HG03558 (cell line): ENCODE measurements around the gene EFNA5.
"Not testable (repeated sequence)": the region's sequence is repeated elsewhere in the genome, so short reads cannot be mapped to it uniquely, and the experiment has no call there.

Experiments used
- ATAC-seq: cut with Tn5 transposase; IDR thresholded peaks from one replicate; pipeline ENCODE4 v1.9.1; 2021; ENCODE audit warnings: moderate number of reproducible peaks; ENCODE audit not compliant: unreplicated experiment; ENCODE audit errors: extremely low read depth

Gene EFNA5

DNA sequence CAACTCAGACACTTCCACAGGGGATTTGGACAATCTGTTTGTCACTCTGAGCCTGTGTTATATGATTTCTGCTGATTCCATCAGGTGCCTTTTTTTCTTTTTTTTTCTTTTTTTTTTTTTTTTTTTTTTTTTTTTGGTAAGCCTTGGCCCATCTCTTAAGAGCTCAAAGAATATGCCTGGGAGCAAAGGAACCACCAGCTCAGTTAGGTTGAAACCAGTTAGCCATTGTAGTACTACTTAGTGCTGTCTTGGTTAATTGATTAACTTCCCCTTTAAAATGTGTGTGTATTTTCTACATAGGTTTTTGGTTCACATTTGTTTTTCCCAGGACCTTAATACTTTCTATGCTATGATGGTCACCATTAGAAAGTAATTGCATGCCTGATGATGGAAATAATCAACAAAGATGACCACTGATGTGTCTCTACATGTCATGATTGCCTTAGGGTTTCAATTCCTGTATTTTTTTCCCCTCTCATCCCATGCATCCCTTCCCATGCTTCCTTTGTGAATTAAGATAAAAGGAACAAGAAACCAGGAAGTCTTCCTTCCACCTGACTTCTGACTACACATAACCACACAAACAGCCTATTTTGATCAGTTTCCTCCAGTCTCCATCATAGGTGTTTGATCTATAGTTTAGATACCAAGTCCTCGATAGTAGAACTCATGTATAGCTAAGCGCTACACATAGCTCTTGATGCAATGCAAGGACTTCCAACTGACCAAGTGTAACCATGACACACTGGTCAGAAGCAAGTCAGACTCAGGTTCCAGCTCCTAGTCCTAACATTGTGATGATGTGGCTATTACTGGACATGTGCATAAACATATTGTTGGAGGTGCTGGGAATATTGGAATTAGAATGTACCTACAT, 306.1 kb downstream of the EFNA5 start:
- ATAC-seq = peak; percentile 35

DNA sequence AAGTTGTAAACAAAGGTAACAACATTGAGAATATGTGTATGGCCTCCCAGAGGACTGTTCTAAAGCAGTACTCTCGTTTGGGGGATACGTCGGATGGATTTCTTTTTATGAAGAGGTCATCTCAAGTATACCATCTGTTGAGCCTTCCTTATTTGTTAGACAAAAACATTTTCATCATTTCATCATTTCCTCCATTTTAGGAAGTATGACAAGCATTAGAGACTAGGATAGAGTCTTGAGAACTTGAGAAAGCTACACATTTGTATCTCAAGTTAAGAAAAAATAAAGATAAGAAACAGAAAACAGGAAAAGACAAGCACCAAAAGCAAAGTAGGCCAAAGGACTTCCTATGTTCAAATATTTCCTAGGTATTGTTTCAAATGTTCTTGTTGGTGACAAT, 307.0 kb downstream of the EFNA5 start:
- no peak for ATAC-seq

DNA sequence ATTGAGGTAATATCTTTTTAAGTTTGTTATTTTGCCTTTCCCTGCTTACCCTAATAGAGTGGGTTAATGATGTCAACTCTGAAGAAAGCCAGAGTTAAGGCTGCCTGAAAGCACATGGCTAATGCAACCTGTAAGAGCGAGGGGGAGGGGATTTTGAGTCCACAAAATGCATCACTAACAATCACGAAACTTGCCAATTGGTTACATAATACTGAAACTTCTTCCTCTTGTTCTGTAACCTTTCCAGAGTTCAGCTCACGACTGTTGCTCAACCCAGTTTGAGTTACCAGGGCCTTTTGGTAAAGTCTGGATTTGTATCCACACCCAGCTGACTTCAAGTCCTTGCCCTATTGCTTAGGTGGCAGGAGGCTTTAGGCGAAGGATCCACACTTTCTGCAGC, 308.8 kb downstream of the EFNA5 start:
- ATAC-seq = no peak

DNA sequence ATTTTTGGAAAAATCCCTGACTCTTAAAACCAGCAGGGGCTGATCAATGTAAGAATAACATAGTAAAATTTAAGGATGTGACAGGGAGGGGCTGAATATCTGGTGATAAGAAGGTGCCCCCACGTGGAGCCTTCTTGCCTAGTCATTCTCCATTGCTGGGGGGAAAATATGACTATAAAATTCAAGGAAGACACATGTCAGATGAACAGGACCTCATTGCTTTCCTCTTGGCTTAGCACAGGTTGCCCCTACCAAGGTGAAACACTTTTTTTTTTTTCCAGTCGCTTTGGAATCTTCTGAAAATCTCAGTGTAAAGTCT, 310.9 kb downstream of the EFNA5 start:
- no peak for ATAC-seq

DNA sequence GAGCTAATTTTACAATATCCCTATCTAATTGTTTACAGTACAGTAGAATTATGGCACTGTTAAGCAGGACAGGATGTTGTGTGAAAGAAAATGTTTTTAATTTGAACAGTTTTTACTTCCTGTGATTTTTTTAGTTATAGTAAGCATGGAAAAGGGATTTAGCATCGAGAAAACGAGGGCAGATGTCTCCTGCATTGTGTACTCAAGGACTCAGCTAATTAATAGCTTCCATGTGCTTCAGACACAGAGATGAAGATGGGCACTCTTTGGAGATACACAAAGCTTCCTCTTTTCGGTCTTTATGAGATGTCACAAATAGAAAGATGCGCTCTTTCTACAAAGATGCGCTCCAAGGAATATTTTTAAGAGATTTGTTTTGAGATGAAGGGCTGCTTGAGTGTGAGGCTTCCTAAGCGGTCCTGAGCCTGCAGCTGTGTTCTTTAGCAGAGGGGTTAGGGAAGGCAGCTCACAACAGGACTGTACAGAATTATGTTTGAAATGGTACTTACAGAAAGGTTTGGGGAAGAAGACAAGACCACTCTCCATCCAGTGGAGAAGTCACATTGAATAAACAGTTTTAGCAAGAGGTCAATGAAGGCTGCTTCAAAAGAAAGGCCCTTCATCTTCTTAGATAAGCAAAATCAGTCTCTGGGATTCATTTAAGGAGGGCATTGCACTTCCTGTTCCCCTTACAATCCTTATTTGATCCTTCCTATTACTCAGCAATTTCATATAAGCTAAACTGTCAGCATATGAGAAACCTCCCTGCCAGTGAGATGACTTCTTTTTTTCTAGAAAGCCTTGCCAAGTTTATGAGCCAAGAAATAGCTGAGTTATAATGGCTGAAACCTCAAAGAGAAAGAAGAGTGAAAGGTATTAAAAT, 311.5 kb downstream of the EFNA5 start:
- ATAC-seq = no peak

DNA sequence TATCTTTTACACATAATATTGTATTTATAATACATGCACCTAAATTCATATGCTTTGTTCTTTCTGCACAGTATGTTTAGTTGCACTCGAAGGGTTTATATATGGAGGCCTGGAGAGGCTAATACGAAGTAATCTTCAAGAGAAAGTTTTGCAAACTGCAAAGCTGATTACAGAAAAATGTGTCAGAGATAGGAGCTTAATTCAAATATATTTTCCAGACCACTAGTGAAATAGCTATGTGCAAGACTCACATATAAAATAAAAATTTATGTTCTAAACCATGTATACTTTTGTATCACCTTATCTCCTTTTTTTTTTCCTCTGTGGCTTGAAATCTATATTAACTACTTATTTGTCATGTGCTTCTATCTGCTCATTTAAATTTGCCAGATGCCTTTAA, 313.8 kb downstream of the EFNA5 start:
- ATAC-seq = no peak

DNA sequence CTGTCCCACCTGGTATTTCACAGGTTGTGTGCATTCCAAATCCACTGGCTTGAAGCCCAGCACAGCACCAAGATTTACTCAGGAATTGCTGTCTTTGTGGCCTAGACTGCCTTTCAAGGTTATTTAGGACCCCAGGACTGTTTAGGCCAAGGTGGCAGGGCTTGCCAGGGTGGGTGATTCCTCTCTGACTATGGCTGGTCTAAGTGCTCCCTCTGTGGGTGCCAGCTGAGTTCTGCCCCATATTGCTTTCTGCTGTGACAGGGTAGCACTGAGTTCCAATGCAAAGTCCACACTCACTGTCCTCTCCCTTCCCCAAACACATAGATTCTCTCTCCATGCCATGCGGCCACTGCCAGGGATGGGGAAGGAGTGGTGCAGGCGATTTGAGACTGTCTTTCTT, 318.2 kb downstream of the EFNA5 start:
- no peak for ATAC-seq

DNA sequence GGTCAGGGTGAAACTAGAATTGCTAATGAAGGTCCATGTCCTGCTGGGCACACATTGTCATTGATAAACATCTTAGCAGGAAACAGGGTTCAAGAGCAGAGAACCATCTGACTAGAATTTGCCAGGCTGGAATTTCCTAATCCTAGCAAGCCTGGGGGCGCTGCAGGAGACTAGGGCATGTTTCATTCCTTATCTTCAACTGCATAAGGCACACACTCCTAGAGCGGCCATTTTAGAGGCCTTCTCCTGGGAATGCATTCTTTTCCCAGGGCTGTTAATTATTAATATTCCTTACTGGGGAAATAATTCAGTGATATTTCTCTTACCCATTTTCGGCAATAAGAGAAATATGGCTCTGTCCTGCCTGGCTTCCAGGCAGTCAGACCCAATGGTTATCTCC, 324.2 kb downstream of the EFNA5 start:
- ATAC-seq = not testable (repeated sequence)

DNA sequence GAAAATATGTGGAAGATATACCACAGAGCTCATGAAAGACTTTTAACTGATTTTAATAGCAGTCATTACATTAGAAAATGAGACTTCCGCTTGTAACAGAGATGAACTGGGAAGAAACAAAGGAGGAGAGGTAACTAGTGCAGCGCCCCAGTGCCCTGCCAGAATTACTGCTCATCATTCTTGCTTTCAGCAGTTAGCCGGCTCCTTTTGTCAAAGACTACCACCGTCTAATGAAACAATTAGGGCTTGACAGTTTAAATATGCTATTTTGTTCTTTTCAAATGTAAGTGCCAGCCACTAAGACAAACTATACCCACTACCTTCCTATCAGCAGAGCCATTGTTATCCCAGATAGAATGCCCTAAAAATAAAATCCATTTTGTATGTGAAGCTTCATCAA, 328.4 kb downstream of the EFNA5 start:
- ATAC-seq = no peak

DNA sequence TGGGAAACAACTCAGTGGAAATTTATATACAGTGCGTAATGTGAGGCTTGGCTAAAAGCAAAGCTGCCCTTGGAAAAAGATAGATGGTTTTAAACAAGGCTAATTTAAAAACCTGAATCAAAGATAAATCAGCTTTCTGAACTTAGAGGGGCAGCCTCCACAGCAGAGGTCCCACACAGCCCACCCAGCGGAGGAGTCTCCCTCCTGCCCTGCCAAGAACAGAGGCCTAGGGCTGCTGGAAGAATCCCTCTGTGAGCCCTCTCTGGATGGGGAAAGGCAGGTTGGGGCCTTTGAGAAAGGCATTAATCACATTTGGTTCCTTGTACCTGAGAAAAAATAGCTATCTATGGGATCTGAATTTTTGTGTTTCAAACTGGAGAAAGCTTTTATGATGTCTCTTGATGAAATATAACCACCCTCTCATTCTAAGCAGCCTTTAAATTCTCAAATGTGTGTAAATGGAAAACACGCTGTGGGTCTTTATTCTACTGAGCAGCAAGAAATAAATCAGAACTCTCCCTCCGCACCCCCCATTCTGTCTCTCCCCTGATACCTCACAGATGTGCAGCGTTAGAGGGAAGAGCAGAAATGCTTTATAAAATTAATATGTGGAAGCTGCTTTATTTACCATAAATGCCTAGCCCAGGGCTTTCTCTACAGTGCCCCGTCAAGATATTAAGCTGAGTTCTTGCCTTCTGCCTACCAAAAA, 329.2 kb downstream of the EFNA5 start:
- ATAC-seq = no peak

DNA sequence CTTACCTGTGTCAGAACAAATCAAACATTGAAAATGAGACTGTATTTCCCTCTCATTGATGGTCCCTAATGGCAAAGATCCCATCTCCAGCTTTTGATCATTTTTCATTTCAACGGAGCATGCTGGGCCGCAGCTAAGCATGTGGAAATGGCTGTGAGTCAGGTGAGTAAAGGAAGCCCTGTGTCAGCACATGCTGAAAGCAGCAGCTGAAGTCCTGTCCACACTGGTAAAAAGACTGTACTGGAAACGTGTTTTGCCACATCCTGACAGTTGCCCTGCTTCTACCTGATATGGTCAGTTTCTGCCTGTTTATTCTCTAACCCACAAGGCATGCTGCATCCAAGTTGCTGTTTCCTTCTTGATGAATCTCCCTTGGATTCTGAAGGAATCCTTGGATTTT, 330.1 kb downstream of the EFNA5 start:
- no peak for ATAC-seq

DNA sequence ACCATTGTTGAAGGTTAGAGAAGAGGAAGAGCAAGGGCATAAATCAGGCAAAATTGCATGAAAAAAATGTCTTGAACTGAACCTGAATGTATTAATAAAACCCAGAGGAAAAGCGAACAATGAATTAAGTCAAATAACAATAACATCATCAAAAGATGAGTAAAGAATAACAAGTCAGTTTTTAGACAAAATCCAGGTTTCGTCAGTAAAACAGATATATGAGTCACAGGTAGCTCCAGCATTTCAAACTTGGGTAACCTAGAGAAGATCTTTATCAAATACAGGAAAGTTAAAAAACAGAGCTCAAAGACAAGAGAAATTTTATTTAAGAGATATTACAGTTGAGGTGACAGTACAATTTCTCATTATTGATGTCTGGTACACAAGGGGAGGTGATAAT, 332.4 kb downstream of the EFNA5 start:
- no peak for ATAC-seq

DNA sequence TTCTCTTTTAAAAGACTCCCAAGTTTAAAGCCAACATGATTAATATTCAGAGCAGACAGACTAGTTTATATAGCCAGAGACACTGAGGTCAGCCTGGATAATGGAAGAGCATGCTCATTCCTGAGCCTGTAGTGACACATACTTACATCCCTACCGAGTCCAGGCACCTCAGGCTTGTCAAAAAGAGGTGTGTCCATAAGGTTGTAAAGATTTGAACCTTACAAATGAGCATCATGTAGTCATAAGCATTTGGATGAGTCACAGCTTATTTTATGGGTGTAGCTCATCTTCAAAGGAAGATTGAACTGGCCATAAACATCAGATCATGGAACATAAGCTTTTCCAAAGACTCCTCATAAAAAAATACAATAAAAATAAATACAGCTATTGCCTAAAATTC, 333.5 kb downstream of the EFNA5 start:
- ATAC-seq = no peak

DNA sequence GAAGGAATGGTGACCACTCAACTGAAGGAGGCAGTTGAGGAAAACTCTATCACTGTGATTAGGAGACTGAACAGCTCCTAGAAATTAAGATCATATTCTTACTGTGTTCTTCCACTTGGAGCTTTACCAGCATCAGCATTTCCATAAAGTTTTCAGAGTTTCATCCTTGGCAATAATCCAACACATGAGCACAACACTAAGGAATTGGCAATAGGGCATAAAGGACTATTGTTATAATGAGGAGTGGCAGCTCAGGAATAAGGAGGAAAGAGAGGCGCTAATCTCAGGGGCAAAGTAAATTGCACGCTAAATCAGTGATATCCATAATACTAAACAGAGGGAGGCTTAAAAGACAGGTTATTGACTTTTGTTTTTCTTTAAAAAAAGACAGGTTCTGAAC, 338.9 kb downstream of the EFNA5 start:
- ATAC-seq = no peak

DNA sequence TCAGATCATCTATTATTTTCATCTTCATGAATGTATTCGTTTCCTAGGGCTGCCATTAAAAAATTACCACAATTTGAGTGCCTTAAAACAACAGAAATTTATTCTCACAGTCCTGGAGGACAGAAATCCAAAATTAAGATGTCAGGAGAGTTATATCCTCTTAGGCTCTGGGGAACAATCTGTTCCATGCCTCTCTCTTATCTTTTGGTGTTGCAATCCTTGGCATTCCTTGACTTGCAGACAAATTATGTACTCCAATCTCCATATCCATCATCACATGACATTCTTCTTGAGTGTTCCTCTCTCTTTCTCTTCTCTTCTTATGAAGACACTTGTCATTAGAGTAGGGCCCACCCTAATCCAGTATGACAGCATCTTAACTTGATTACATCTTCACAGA, 339.4 kb downstream of the EFNA5 start:
- ATAC-seq = no peak

DNA sequence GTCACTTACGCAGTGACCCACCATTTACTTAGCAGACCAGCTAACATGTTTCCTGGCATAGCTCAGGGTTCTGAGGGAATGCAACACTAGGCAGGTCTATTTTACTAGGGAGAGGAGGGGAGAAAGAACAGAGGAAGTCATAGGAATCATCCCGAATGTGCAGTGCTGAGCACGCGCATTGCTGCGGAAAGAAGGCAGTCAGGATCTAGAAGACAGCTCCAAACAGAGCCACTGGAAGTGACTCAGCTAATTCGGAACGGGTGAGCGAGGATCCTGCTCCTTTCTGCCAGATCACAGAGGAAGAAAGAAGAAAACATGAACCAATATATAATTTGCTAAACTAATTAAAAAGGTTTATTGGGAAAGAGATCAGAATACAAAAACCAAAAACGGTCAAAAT, 339.8 kb downstream of the EFNA5 start:
- ATAC-seq = no peak

DNA sequence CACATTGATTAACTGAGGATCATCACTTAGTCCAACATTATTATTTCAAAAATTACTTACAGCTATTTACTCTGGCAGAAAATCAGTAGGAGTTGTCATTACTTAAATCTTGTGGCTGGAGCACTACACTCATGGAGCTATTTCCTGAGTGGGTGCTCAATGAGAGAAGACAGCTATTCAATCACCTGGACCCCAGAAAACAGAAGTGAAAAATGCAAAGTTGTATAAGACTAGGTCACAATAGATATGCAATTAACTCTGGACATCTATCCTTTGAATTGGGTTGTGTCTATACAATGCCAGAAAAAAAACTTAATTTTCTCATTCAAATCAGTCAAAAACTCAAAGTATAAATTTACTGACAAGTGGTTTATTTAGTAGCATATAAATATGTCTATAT, 340.9 kb downstream of the EFNA5 start:
- no peak for ATAC-seq
